ENCODE data around the gene SNF8. TPM values are rescaled to one million over a fixed set of nuclear protein-coding genes. Genes with fewer than 3 reads are reported as not detected.

The SNF8 gene
- total and polyA plus RNA-seq, 2 donors (not counting 3 experiments of a cell fraction or from before 2014, with no cell fraction given), result 166 to 194 TPM

DNA sequence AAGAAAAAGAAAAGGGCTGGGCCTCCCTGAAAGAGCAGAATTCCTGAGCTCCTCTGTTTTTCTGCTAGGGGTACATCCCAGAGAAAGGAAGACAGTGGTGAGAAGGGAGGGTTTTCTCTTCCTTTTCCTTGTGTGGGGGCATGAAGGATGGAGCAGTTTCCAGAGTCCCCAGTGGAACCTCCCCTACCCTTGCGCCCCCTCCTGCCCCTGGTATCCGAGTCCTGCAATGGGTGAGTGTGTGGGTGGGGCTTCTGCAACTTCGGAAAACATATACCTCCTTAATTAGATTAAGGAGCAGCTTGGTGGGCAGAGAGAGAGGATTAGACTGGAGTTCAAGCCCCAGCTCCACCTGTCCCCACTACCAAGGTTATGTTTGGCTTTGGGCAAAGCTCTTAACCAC is 29.2 kb upstream of the SNF8 start:
- dilution Hi-C loops (cut with MboI; ENCODE audit: extremely low pct_ligation_motif_present, low sequenced_read_pairs), result no loop called here
- H3K79me2 ChIP-seq (ENCODE audit: control insufficient read depth, insufficient read depth, low read length), result no peaks in the 10 kb centered on the region
- H3K9me3 ChIP-seq (replicated peaks; ENCODE audit: control insufficient read depth, insufficient read depth, low read length), result no peaks in the 10 kb centered on the region
- ChIA-PET CTCF (interaction anchor here (0.7 to 4.5 kb wide), 4 partner anchors 11 to 59 kb away, joined by 3 to 26 read pairs (median 8); no protein-coding TSS in a partner anchor), POLR2A (no interaction called here)
- no peak overlapping the region for H3K27ac ChIP-seq (ENCODE audit: insufficient read depth, low read depth, low read length)
- no peak for TF ChIP-seq POLR2A (IDR thresholded peaks at IDR 0.05; ENCODE audit: low read depth, low read length)
- TF ChIP-seq, protein P1, sequence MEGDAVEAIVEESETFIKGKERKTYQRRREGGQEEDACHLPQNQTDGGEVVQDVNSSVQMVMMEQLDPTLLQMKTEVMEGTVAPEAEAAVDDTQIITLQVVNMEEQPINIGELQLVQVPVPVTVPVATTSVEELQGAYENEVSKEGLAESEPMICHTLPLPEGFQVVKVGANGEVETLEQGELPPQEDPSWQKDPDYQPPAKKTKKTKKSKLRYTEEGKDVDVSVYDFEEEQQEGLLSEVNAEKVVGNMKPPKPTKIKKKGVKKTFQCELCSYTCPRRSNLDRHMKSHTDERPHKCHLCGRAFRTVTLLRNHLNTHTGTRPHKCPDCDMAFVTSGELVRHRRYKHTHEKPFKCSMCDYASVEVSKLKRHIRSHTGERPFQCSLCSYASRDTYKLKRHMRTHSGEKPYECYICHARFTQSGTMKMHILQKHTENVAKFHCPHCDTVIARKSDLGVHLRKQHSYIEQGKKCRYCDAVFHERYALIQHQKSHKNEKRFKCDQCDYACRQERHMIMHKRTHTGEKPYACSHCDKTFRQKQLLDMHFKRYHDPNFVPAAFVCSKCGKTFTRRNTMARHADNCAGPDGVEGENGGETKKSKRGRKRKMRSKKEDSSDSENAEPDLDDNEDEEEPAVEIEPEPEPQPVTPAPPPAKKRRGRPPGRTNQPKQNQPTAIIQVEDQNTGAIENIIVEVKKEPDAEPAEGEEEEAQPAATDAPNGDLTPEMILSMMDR (IDR thresholded peaks at IDR 0.05; ENCODE audit: extremely low read depth in 1 of 2, insufficient read depth in 1 of 2, low read depth in 1 of 2, low read length in 2 of 2), result no peak
- TF ChIP-seq FOS (IDR thresholded peaks at IDR 0.05; ENCODE audit: borderline replicate concordance, insufficient read depth, low read length), result no peak
- no peak for TF ChIP-seq GATA2 (IDR thresholded peaks at IDR 0.05; ENCODE audit: insufficient read depth, insufficient read length, low read depth, low read length)
- TF ChIP-seq POLR2AphosphoS5 (IDR thresholded peaks at IDR 0.05; ENCODE audit: insufficient read depth, low read depth, low read length), result no peak
- no peak for TF ChIP-seq JUN (IDR thresholded peaks at IDR 0.05; ENCODE audit: borderline replicate concordance, insufficient read depth, insufficient read length, low read depth)
- TF ChIP-seq, protein P2, sequence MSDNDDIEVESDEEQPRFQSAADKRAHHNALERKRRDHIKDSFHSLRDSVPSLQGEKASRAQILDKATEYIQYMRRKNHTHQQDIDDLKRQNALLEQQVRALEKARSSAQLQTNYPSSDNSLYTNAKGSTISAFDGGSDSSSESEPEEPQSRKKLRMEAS (IDR thresholded peaks at IDR 0.05; ENCODE audit: insufficient read depth, insufficient read length), result no peak
- no peak for TF ChIP-seq MYC (IDR thresholded peaks at IDR 0.05; ENCODE audit: low read depth, low read length)
- no peak for TF ChIP-seq EZH2 (IDR thresholded peaks at IDR 0.05; ENCODE audit: borderline replicate concordance, low read depth, low read length, severe bottlenecking)
- DNase-seq (ENCODE audit: low read depth, low spot score), result no peak
- no peak overlapping the region for H3K9ac ChIP-seq (replicated peaks; ENCODE audit: extremely low read depth, insufficient read depth, low read length)
- H3K4me1 ChIP-seq (ENCODE audit: control insufficient read depth, extremely low read depth, insufficient read depth, low read length), result peaks cover 15% of the 10 kb centered on the region
- H2AFZ ChIP-seq (ENCODE audit: low read depth, low read length), result no peak overlapping the region
- H3K9me1 ChIP-seq (replicated peaks; ENCODE audit: control insufficient read depth, extremely low read depth, insufficient read depth, low read length), result no peaks in the 10 kb centered on the region
- intact Hi-C loops (cut with micrococcal nuclease), result loop anchor here (2.0 kb wide), 1 partner anchor 21 kb away; no protein-coding TSS in a partner anchor
- no peaks in the 10 kb centered on the region for H4K20me1 ChIP-seq (replicated peaks; ENCODE audit: control insufficient read depth, extremely low read depth, insufficient read depth, low read length)
- FAIRE-seq, result no peak
- peaks cover 2% of the 10 kb centered on the region in 2 experiments for H3K27me3 ChIP-seq (ENCODE audit: control insufficient read depth in 2 of 2, insufficient read depth in 2 of 2, low read length in 2 of 2)
- no TSS peak for BruUV-seq (replicated peaks)
- no peak overlapping the region for H3K4me2 ChIP-seq (ENCODE audit: insufficient read depth, low read length)
- no peaks in the 10 kb centered on the region for H3K36me3 ChIP-seq (ENCODE audit: control insufficient read depth in 2 of 2, extremely low read depth in 1 of 2, insufficient read depth in 2 of 2, low read length in 2 of 2)
- H3K4me3 ChIP-seq (replicated peaks in 1 of 3; ENCODE audit: insufficient read depth in 1 of 3, low read depth in 1 of 3, low read length in 3 of 3), result no peak overlapping the region
